Measurements from ENCODE around the gene GRM1.

GRCh38 chr6:146258206-146258605 is 229.3 kb downstream of the GRM1 start:
- TF ChIP-seq POLR2A (IDR thresholded peaks at IDR 0.05; ENCODE audit: low read length) (no peak), GATA1 (IDR thresholded peaks at IDR 0.05; ENCODE audit: low read depth, low read length) (no peak)

Measured in erythroblast (primary cell).